PFSK-1 (cell line): Measurements from ENCODE around the gene PI3.

Experiments
- FOXP2 ChIP-seq: optimal IDR thresholded peaks from 2 replicates; pipeline ENCODE3; 2011; ENCODE audit warnings: borderline replicate concordance, control low read depth, inconsistent platforms; ENCODE audit not compliant: insufficient read depth; ENCODE audit errors: extremely low read length, extremely low read depth
- POLR2AphosphoS5 ChIP-seq: IDR thresholded peaks from 2 replicates; pipeline ENCODE4 v1.6.1; 2012; ENCODE audit warnings: low read depth, mild to moderate bottlenecking, control low read depth, low read length, moderate library complexity
- REST ChIP-seq, 2 experiments: IDR thresholded peaks; 2 replicates each; pipeline versions ENCODE4 v1.6.1 to v1.8.0; 2011 to 2012; ENCODE audit warnings: low read depth in 2 of 2, low read length in 2 of 2, control low read depth in 1 of 2, inconsistent platforms in 1 of 2, mild to moderate bottlenecking in 1 of 2, moderate library complexity in 1 of 2; ENCODE audit not compliant: insufficient read depth in 1 of 2
- SIN3A ChIP-seq: IDR thresholded peaks from 2 replicates; pipeline ENCODE4 v1.6.1; 2012; ENCODE audit warnings: mild to moderate bottlenecking, low read length, moderate library complexity, borderline replicate concordance; ENCODE audit not compliant: insufficient read depth
- TAF1 ChIP-seq: IDR thresholded peaks from 2 replicates; pipeline ENCODE4 v1.6.1; 2012; ENCODE audit warnings: low read length, control low read depth, borderline replicate concordance; ENCODE audit not compliant: insufficient read depth

PI3 gene

GRCh38 chr20:45176526-45177267 is 2.0 kb downstream of the PI3 start:
- TF ChIP-seq TAF1 (no peak), POLR2AphosphoS5 (no peak), REST (IDR thresholded peaks at IDR 0.05; ENCODE audit: insufficient read depth in 1 of 2, low read depth in 2 of 2, low read length in 2 of 2) (no peak), SIN3A (no peak), FOXP2 (no peak)

GRCh38 chr20:45179166-45179565 is 4.5 kb downstream of the PI3 start:
- TF ChIP-seq TAF1: no peak
- no peak for TF ChIP-seq POLR2AphosphoS5
- TF ChIP-seq FOXP2: no peak
- TF ChIP-seq SIN3A: no peak

GRCh38 chr20:45181639-45182038 is 6.9 kb downstream of the PI3 start:
- TF ChIP-seq TAF1 (no peak), SIN3A (no peak), REST (IDR thresholded peaks at IDR 0.05; ENCODE audit: insufficient read depth in 1 of 2, low read depth in 2 of 2, low read length in 2 of 2) (no peak), FOXP2 (no peak), POLR2AphosphoS5 (no peak)

- TF ChIP-seq FOXP2 (no peak), SIN3A (no peak), POLR2AphosphoS5 (no peak), TAF1 (no peak), REST (IDR thresholded peaks at IDR 0.05; ENCODE audit: insufficient read depth in 1 of 2, low read depth in 2 of 2, low read length in 2 of 2) (no peak)
Observed at GRCh38 chr20:45183084-45183483, 8.4 kb downstream of the PI3 start.

GRCh38 chr20:45187693-45188092 is 13.0 kb downstream of the PI3 start:
- TF ChIP-seq POLR2AphosphoS5: no peak
- no peak for TF ChIP-seq REST (IDR thresholded peaks at IDR 0.05; ENCODE audit: insufficient read depth in 1 of 2, low read depth in 2 of 2, low read length in 2 of 2)
- no peak for TF ChIP-seq TAF1
- no peak for TF ChIP-seq FOXP2
- TF ChIP-seq SIN3A: no peak
